NCI-H2171 treated with DMSO at 0.1 percent for 48 hours (cell line): ENCODE results near the gene WWOX.

Source experiments
- DNase-seq: peaks from one replicate; lab custom pipeline; 2025; lab: John Stamatoyannopoulos, UW

Gene WWOX

DNA sequence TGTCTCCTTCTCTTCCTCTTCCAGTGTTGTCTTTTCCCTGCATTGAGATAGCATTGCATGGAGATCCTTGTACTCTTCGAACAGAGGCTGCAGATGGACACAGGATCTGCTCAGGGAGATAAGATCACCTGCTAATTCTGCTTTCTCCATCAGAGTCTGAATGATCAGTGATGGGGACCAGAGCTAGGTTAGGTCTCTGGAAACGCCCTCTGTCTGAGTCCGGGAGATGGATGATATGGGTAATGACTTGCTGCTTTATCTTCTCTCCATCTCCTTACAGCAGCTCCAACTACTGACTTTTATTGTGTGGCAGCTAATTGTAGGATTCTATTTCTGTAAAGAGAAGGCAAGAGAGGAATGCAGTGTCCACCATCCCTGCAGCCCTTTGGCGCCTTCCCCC lies 435.6 kb downstream of the WWOX start:
- no peak for DNase-seq

DNA sequence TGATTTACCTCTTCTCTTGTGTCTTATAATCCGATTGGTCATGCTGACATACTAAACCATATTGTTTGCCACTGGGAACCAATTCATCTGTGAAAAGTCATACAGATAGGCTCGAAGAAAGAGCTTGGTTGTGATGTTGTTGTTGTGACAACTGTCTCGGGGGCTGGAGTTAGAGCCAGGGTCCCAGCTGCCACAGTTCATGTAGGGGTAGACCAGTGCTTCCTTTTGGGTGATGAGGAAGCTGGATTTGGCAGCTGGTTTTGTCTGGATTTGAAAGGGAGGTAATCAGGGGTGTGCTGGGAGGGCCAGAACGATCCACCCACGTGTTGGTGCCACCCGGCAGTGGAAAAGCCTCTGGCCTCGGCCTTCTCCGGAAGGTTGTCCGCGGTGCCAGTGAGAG lies 438.1 kb downstream of the WWOX start:
- no peak for DNase-seq

DNA sequence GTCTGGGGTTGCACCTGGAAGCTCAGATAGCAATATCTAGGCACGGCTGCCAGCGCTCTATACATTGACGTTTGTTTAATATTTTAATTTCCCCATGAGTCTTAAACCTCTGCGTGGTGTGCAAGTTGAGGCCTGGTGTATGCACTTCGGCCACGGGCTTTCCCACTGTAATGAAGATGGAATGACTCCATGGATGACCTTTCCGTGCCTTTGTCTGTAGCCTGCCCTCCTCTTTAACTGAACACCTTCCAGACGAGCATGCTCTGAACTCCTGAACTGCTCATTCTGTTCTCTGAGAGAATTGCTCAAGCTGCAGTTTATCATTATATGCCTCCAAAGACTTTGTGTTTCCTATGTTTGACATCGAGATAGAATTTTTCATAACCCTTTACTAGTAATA lies 438.8 kb downstream of the WWOX start:
- DNase-seq, result no peak

DNA sequence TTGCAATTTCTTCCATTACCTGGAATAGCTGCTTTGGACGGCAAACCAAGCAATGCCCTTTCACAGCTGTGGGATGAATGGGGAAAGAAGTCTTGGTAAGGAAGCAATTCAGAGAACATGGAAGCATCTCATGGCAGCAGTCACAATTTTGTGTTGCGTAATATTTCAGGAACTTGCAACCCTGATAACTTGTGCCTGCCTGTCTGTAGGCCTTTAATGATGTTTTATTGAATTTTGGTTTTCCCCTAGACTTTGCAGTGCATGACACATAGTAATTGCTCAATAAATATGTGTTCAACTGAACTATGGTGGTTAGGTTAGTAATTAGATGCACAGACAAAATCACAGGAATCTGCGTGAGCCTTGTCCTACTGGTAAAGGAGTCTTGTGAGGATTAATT lies 439.5 kb downstream of the WWOX start:
- no peak for DNase-seq

DNA sequence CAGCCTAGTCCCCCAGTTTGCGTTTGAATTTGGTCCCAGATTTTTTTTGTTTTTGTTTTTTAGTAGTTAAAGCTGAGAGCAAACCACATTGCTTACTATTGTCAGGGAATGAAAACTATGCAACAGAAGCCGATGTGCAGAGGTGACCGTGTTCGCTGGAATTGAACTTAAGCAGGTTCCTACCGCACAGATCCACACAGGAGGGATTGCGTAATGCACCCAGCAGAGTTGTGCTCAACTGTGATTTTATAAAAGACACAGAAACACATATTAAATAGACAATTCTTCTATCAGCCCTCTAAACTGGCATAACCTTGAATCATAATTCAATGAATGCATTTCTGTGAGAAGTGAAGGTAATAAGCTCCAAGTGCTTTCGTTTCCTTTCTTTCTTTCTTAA lies 443.0 kb downstream of the WWOX start:
- no peak for DNase-seq

DNA sequence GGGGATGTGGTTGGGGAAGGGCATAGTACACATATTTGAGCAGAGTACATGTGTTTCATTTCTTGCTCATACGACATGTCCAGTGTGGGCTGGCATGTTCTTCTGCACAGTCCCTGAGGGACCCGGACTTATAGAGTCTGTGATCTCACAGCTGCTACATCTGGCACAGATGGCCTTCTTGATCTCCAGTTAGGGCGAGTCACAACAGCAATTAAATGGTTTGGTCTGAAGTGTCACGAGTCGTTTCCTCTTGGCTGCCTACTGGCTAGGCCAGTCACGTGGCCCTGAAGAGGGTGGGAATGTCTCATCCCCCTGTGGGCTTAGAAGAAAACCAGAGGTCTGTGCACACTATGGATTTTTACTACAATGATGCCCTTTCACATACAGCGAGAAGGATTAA lies 443.6 kb downstream of the WWOX start:
- DNase-seq, result peak; percentile 88

DNA sequence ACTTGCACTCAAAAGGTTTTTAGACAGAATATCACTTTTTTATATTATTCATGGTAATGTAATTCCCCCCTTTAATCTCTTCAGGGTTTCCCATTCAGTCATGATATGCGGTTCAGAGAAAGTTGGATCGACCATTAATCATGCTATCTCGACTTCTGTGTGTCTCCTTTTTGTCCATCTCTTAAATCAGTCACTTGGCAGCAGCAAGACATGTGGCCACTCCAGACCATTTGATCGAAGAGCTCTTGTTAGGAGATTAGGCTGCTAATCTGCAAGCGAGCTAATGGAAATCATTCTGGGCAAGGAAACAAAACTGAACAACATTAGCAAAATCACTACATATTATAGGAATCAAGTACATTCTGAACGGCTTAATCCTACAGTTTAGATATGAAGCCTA lies 449.9 kb downstream of the WWOX start:
- no peak for DNase-seq

DNA sequence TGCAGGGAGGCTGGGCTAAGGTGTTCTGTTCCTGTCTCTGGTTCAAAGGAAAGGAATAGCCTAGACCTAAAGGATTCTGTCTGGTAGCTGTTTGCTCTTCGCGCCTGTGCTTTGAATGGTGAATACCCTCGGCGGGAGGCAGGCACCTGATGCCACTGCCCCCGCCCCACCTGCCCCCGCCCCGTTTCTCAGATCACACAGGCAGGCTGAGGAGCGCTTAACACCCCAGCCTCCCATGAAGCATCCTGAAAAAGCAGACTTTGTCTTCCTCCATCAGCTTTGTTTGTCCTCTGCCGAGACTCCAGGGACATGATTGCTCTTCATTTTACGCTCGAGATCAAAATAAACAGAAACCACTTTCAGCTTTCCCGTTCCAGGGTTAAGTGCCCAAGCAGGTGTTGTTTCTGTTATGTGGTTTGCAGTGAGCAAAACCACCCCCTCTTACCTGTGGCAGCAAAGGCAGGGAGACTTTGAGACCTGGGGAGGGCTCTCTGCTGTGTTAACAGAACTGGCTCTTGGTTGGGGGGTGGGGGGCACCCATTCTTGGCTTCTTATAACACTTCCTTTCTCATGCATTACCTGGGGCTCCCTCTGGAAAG lies 452.1 kb downstream of the WWOX start:
- DNase-seq, result peak; percentile 92

DNA sequence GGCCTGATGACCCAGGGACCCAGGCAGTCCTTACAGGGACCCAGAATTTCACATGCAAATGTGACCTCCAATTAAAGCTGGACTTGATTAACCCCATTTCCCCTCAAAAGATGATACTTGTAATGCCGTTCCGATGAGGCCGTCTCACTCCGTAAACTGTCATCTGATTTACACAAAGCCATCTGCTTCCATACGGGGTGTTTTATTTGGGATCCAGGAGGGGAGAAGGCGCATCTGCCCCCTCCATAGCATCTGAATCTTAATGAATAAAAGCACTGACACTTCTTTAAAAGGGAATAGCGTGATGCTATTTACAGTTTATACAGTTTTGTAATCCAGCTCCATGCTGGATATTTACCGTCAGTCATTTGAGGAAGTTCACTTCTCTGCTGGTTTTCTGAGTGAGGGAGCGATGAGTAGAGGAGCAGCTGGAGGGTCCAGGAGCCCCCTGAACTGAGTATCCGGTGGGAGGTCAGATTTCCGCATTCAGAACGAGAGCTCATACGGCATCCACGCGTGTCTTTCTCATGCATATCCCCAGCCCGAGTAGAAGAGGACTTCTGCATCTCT lies 452.7 kb downstream of the WWOX start:
- DNase-seq, result peak; percentile 79

DNA sequence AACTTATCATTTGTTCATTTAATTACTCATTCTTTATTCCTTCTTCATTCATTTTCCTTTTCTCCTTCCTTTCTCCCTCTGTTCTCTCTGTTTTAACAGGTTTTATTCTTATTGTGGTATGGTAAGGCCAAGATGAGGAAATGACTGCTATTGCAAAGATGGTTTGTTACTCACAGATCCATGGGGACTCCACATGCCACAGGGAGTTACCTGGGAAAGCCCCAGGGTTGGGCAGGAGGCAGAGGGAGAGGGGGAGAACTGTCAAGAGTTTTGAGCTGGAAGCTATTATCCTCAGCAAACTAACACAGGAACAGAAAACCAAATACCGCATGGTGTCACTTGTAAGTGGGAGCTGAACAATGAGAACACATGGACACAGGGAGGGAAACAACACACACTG lies 453.3 kb downstream of the WWOX start:
- DNase-seq, result peak; percentile 12

DNA sequence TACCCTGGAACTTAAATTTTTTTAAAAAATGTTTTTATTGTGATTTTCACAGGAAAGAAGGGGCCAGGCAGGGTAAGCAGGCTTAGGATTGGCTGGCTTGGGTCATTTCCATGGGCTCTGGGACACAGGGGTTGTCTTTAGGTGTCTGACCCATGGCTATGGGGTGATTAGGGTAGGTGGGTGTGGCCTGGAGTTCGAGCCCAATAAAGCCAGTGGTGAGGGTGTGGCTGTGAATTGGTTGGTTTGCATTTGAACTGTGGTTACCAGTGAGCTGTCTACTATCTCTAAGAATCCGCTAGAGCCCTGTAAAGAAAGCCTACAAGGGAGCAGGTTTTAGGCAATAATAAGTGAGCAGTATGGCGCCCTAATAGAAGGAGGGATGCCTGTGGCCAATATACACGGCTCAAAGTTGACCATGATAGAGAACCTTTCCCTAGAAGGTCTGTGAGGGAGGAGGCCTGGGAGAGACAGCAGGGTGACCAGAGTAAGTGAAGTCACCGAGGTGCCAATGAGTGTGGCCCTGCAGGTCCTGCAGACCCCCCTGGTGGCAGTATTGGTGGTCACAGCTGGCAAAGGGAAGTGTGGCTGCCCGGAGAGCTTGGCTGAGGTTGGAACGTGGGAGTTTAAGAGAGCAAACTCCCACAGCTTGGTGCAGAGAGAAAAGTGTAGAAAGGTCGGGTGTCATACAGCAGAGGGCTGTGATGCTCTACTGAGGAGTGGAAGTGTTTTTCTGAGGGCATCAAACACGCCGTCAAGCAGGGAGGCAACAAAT lies 454.0 kb downstream of the WWOX start:
- no peak for DNase-seq

DNA sequence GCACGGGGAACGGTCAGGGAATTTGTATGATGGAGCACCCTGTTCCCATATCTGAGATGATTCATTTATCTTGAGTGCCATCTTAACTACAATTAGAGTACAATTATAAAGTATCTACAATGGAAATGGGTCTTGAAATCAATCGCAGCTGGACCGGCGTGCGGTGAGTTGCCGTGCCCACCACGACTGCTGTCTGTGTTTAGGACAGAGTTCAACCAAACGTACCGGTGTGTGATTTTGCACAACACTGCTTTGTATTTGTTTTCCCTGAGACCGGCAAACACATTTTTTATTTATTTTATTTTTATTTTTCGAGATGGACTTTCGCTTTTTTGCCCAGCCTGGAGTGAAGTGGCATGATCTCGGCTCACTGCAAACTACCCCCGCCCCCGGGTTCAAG lies 457.0 kb downstream of the WWOX start:
- DNase-seq, result no peak

DNA sequence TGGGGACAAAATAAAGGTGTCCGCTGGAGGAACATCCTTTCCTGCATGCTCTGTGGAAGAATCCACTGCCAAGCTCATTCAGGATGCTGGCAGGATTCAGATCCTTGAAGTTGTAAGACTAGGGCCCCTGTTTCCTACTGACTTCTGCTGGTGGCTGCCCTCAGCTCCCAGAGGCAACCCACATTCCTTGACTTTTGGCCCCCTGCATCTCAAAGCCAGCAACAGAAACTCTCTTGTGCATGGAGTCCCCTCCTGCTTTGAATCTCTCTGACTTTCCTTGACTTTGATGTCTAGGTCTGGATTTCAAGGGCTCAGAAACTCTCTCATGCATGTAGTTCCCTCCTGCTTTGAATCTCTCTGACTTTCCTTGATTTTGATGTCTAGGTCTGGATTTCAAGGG lies 461.5 kb downstream of the WWOX start:
- DNase-seq, result no peak

DNA sequence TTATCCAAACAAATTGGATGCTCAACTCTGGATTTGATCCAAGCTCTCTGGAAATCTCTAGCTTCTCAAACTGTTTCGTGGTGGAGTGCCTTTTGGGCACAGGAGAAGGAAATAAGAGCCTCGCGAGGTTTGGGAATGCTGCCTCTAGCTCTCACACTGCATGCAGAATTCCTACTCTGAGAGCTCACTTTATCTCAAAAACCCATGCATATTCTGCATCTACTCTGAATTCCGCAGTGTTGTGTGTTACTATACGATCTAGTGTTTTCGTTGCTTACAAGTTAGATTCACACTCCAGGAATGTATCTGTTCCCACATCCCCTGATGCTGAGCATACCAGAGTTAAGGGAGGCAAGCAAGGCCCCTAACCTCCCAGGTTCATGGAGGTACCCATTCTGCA lies 462.7 kb downstream of the WWOX start:
- DNase-seq, result no peak

DNA sequence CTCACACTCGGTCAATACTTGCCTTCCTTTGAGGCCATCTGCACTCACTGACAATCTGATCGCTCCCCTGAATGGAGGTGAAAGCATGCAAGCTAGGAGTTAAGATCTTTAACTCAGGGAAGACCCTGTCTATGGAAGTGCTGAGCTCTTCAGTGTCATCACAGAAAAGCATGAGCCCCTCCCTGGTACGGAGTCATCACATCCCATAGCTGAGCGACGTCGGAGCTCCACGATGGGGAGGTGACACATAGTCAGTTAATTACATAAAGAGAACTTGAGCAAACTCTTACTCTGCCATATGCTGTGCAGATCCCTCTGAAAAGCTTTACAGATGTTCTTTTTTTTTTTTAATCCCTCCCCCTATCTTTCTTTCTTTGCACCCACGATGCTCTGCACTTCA lies 463.2 kb downstream of the WWOX start:
- peak; percentile 74 for DNase-seq

DNA sequence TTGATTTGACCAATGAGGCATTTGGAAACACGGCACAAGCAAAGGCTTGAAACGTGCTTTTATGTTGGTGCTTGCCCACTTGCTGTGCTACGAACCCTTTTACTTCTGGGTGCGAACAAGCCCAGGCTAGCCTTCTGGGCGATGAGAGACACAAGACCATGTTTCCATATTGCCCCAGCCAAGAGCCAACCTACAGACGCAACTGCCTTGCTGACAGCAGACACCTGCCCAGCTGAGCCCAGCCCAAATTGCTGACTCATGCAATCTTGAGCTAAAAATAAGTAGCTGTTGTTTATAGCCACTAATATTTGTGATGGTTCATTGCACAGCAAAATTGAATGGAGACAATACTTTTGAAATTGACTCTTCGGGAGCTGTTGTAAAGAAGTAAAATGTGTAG lies 464.5 kb downstream of the WWOX start:
- peak; percentile 95 for DNase-seq

DNA sequence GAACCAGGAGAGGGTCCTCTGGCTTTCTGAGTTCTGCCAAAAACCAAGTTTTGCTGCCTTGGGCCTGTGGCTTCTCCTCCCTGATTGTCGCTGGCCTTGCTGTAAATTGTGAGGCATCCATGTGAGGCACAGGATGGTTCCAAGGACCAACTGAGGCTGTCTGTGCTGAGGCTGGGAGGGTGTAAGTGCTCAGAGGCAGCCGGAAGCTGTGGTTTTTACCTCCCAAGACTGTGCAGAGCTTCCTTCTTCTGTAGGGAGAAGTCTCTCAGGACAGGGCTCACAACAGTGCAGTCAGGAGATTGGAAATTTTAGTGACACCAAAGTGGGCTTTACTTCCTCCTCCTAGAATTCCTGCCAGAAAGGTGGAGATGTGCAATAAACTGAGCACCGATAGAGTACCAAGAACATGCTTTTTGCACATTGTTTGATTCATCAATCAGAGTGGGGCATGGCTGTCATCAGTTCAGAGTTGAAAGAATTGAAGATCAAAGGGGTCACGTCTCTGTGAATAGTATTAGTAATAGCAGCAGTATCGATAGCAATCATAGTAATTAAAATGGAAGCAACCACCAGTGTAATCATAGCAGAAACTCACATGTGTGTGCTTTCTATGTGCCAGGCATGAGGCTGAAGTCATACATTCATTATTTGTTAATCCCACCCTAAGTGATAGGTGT lies 467.1 kb downstream of the WWOX start:
- DNase-seq, result no peak

DNA sequence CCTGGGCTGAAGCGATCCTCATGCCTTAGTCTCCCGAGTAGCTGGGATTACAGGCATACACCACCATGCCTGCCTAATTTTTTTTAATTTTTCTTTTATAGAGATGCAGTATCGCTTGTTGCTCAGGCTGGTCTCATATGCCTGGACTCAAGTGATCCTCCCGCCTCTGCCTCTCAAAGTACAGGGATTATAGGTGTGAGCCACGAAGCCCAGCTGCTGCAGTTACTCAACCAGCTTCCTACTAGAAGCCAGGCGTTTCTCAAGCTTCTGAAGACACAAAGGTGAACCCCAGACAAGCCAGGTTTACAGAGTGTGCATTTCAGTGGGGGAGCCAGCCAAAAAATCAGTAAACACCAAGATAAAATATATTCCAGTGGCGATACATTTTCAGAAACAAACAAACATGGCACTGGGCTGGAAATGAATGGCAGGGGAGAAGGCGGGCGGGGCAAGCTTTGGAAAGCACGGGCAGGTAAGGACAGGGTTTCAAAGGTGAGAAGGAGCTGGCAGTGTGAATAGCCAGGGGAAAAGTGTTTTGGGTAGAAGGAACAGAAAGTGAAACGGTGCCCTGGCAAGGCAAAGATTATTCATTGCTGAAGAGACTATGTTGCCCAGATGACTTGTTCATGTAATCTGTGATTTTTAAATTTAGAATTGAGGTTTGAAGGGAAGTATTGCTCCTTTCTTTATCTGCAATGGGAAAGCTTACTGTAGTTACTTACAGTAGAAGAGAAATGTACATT lies 471.1 kb downstream of the WWOX start:
- no peak for DNase-seq

DNA sequence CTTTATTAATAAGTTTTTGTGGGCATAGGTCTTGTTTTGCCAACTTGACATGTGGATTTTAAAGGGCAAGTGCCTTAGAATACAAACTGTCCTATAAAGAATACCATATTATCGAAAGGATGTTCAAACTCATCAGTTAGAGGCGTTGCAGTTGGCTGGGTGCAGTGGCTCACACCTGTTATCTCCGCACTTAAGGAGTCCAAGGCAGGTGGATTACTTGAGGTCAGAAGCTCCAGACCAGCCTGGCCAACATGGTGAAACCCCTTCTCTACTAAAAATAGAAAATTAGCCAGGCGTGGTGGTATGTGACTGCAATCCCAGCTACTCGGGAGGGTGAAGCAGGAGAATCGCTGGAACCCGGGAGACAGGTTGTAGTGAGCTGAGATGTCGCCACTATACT lies 472.0 kb downstream of the WWOX start:
- DNase-seq, result no peak

DNA sequence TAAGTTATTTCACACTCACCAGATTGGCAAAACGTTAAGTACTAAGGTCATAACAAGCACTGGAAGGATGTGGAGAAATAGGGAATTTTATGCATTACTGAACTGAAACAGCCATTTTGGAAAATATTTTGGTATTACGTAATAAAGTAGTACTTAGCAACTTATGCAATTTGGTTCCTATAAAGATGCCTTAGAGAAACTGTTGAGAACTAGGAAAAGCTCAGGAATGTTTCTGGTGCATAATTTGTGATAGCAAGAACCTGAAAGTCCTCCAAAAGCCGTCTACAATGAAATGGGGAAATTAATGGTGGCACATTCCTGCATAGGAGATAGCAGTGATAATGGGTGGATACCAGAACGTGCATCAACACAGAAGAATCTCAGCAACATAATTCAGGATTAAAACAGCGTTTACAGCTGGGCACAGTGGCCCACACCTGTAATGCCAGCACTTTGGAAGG lies 472.5 kb downstream of the WWOX start:
- no peak for DNase-seq

DNA sequence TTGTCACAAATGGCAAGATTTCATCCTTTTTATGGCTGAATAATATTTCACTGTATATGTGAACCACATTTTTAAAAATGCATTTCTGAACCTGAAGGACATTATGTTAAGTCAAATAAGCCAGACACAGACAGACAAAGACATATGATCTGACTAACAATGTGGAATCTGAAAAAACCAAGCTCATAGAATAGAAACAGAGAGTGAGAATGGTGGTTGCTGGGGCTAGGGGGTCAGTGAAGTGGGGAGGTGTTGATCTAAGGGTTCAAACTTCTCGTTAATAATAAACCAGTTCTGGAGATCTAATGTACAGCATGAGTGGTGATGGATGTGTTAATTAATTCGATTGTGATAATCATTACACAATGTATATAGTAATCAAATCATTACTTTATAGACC lies 475.1 kb downstream of the WWOX start:
- no peak for DNase-seq

DNA sequence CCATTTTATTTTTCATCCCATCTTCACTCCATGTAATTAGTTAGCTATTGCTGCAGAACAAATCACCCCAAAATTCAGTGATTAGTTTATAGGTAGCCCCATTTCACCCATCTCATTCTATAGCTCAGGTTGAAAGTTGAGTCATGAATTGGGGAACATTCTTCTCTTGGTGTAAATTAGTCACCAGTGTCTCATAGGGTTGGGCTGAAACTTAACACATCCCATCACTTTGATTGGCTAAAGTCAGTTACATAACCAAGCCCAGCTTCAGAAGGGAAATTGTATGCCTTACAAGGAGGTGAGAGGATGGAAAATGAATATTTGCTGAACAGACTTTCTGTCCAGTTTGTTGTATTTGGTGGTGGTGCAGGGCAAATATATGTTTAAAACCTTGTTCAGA lies 477.5 kb downstream of the WWOX start:
- no peak for DNase-seq
